Measurements from ENCODE around the gene ARHGEF38.

The ARHGEF38 gene

DNA sequence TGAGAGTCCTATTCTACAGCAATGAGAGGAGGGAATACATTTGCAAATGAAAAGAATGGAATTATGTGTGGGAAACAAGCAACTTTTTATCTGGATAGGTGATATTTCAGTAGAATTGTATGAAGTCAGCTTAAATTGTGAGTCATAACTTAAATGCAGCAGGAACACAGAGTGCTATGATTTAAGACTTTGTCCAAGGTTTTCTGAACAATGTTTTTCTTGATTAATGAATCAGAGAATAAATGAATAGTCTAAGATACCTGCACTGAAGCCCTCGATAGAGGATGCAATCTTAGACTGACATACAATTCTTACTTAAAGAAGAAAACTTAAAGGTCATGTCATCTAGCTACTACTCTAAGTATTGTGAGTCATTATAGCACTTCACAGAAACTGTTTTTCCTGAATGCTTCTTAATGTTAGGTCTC lies 8.0 kb downstream of the ARHGEF38 start:
- no peaks in the 10 kb centered on the region for H3K27me3 ChIP-seq (replicated peaks)
- TF ChIP-seq, protein P1, sequence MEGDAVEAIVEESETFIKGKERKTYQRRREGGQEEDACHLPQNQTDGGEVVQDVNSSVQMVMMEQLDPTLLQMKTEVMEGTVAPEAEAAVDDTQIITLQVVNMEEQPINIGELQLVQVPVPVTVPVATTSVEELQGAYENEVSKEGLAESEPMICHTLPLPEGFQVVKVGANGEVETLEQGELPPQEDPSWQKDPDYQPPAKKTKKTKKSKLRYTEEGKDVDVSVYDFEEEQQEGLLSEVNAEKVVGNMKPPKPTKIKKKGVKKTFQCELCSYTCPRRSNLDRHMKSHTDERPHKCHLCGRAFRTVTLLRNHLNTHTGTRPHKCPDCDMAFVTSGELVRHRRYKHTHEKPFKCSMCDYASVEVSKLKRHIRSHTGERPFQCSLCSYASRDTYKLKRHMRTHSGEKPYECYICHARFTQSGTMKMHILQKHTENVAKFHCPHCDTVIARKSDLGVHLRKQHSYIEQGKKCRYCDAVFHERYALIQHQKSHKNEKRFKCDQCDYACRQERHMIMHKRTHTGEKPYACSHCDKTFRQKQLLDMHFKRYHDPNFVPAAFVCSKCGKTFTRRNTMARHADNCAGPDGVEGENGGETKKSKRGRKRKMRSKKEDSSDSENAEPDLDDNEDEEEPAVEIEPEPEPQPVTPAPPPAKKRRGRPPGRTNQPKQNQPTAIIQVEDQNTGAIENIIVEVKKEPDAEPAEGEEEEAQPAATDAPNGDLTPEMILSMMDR (IDR thresholded peaks at IDR 0.05; ENCODE audit: low read depth, low read length, missing control alignments): no peak
- in situ Hi-C loops (cut with HindIII; ENCODE audit: low pct_ligation_motif_present, low sequenced_read_pairs): no loop called here

DNA sequence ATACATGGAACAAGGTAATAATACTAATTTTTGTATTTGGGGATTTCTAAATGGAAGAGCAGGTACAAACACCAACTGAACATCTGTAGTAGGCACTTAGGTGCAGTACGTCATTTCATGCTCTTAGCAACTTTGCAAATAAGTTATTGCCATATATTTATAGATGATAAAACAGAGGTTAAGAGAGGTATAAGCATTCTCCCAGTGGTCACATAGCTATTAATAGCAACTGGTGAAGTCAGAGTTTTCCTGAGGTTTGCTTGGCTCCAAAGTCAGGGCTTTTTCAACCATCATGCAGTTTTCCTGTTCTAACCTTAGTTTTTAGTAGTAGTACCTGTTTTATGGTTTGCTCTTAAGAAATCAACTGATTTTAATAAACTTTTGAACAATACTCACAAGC lies 10.9 kb downstream of the ARHGEF38 start:
- TF ChIP-seq, protein P1 (IDR thresholded peaks at IDR 0.05; ENCODE audit: low read depth, low read length, missing control alignments): no peak
- DNase-seq: no peak
- H3K4me3 ChIP-seq (ENCODE audit: low read depth, low read length): no peak overlapping the region
- no peaks in the 10 kb centered on the region for H3K27me3 ChIP-seq (replicated peaks)
- in situ Hi-C loops (cut with HindIII; ENCODE audit: low pct_ligation_motif_present, low sequenced_read_pairs): no loop called here
- no peak overlapping the region for H3K27ac ChIP-seq
- H3K36me3 ChIP-seq (replicated peaks): no peaks in the 10 kb centered on the region

More for the DNA sequence above, 8.0 kb downstream of the ARHGEF38 start:
- Histone ChIP-seq H3K36me3 (replicated peaks) (no peaks in the 10 kb centered on the region), H3K27ac (no peak overlapping the region), H3K4me3 (ENCODE audit: low read depth, low read length) (no peak overlapping the region)
- no peak for DNase-seq

DNA sequence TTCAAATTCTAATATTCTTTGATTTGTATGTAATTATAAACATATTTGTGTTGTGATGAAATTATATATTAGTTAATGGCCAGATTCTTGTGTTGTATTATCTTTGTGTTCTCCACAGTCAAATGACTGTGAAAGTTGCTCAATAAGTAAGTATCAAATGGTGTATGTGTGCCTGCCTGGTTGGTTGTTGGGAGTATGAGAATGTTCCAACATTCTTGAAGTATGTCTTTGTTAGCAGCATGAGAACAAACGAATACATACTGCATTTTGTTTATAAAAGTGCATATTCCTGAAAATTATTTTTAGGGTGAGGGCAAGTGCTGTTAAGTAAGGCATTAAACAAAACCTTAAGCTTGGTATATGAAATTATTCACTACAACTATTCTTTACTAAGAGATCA lies 16.2 kb downstream of the ARHGEF38 start:
- in situ Hi-C loops (cut with HindIII; ENCODE audit: low pct_ligation_motif_present, low sequenced_read_pairs): no loop called here
- TF ChIP-seq, protein P1 (IDR thresholded peaks at IDR 0.05; ENCODE audit: low read depth, low read length, missing control alignments): no peak
- DNase-seq: no peak
- Histone ChIP-seq H3K4me3 (ENCODE audit: low read depth, low read length) (no peak overlapping the region), H3K27ac (no peak overlapping the region), H3K27me3 (replicated peaks) (no peaks in the 10 kb centered on the region), H3K36me3 (replicated peaks) (no peaks in the 10 kb centered on the region)

DNA sequence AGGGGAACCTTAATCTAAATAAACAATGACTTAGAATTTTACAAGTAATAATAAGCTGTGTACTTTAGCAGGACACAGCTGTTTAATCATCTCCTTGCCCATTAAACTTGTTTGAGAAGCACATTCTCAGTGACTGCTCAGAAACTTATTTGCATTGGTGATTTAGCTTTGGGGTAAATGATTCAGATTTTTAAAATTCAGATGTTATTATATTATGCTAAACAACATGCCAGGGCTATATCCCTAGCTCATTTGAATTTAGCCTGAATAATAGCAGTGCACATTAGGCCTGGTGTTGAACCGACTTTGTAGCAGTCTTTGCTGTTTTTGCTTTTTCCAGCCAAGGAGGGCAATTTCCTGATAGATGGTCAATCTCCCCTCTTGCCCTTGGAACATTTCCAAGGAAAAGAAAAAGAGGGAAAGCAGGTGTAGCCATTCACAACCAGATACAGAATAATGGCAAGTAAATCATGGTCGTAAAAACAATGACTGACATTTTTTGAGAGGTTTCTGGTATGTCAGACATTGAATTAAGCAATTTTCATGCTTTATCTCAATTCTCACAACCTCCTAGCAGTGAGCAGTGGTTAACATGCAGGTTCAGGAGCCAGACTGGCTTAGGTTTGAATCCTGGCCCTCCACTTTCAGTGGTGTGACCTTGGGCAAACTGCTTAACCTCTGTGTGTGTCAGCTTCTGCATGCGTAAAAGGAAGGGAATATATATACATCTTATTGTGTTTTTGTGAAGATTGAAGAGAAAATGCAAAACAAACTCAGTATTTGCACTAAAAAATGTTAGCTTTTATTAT lies 16.8 kb downstream of the ARHGEF38 start:
- in situ Hi-C loops (cut with HindIII; ENCODE audit: low pct_ligation_motif_present, low sequenced_read_pairs): no loop called here
- no peak overlapping the region for H3K27ac ChIP-seq
- TF ChIP-seq, protein P1 (IDR thresholded peaks at IDR 0.05; ENCODE audit: low read depth, low read length, missing control alignments): no peak
- no peak overlapping the region for H3K4me3 ChIP-seq (ENCODE audit: low read depth, low read length)
- H3K27me3 ChIP-seq (replicated peaks): no peaks in the 10 kb centered on the region
- no peak for DNase-seq
- no peaks in the 10 kb centered on the region for H3K36me3 ChIP-seq (replicated peaks)

DNA sequence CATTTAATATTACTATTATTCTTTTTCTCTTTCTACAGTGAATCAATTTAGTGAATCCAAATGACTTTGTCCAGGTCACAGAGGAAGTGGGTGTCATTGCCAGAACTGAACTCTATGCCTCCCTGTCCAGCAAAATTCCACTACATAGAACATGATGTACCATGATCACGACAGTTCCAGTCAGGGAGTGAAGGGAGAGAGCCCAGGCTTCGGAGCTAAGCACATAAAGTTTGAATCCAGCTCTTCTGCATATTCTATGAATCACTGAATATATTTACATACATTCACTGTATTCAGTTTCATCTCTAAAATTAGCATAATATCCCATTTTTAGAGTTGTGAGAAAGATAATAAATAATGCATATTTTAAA lies 17.4 kb downstream of the ARHGEF38 start:
- no peaks in the 10 kb centered on the region for H3K36me3 ChIP-seq (replicated peaks)
- TF ChIP-seq, protein P1 (IDR thresholded peaks at IDR 0.05; ENCODE audit: low read depth, low read length, missing control alignments): no peak
- H3K27ac ChIP-seq: no peak overlapping the region
- DNase-seq: no peak
- in situ Hi-C loops (cut with HindIII; ENCODE audit: low pct_ligation_motif_present, low sequenced_read_pairs): no loop called here
- no peaks in the 10 kb centered on the region for H3K27me3 ChIP-seq (replicated peaks)
- no peak overlapping the region for H3K4me3 ChIP-seq (ENCODE audit: low read depth, low read length)

DNA sequence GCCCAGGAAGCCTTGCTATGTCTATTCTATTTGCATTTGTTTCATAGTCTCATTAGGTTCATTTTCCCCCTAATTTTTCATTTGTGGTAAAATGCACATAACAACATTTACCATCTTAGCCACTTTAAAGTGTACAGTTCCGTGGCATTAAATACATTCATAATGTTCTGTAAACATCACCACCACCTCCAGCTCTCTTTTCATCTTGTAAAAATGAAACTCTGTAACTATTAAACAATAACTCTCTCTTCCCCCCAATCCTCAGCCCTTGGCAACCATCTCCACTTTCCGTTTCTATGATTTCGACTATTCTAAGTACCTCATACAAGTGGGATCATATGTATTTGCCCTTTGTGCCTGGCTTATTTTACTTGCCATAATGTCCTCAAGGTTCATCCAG lies 19.9 kb downstream of the ARHGEF38 start:
- Histone ChIP-seq H3K27ac (no peak overlapping the region), H3K27me3 (replicated peaks) (no peaks in the 10 kb centered on the region), H3K4me3 (ENCODE audit: low read depth, low read length) (no peak overlapping the region), H3K36me3 (replicated peaks) (no peaks in the 10 kb centered on the region)
- TF ChIP-seq, protein P1 (IDR thresholded peaks at IDR 0.05; ENCODE audit: low read depth, low read length, missing control alignments): no peak
- no peak for DNase-seq
- in situ Hi-C loops (cut with HindIII; ENCODE audit: low pct_ligation_motif_present, low sequenced_read_pairs): no loop called here

All from brain microvascular endothelial cell (primary cell).